MM.1S (cell line): Measurements from ENCODE around the gene SLC33A1.

Experiments used
- EZH2phosphoT487 ChIP-seq: fragments of 300-600 bp; sonication (generic); IDR thresholded peaks from 2 replicates; pipeline ENCODE4 v1.6.1; 2018; ENCODE audit warnings: antibody characterized with exemption, low read length
- TF ChIP-seq, protein P1 (sequence below): fragments of 300-600 bp; sonication (generic); IDR thresholded peaks from 2 replicates; pipeline ENCODE4 v1.5.1; 2016; ENCODE audit warnings: antibody characterized with exemption, low read length, mixed read lengths

DNA sequence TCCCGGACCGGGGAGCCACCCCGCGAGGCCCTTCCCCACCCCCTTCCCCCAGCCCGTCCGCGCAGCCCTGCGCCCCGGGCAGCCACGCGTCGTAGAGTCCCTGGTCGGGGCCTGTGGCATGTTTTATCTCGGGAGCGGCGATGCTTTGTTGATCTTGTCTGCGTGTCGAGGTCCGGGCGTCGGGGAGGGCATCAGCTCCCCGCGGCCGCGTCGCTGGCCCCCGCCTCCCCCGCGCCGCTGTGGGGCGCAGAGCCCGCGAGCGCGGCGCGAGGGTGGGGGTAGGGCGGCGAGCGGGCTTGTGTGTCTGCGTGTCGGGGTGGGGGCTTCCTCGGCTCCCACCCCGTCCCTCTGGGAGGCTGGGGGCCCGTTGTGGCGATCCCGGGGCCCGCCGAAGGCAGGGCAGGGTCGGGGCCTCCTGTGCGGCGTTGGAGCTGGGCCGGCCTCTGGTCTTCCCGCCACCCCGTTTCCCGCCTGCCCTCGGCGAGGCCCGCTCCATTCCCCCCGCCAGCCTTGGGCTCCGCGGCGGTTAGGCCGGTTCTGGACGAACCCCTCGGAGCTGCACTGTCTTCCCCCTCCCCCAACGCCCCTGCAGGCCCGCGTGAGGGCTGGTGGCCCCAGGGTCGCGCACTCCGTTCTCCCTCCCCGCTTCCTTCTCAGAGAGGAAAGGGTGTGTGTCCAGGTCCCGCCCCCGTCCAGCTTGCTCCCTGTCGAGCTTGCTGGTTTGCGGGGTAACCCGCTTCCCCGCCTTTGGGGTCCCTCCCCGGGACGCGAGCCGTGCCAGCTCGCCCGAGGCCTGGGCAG lies 16.9 kb upstream of the SLC33A1 start:
- TF ChIP-seq, protein P1, sequence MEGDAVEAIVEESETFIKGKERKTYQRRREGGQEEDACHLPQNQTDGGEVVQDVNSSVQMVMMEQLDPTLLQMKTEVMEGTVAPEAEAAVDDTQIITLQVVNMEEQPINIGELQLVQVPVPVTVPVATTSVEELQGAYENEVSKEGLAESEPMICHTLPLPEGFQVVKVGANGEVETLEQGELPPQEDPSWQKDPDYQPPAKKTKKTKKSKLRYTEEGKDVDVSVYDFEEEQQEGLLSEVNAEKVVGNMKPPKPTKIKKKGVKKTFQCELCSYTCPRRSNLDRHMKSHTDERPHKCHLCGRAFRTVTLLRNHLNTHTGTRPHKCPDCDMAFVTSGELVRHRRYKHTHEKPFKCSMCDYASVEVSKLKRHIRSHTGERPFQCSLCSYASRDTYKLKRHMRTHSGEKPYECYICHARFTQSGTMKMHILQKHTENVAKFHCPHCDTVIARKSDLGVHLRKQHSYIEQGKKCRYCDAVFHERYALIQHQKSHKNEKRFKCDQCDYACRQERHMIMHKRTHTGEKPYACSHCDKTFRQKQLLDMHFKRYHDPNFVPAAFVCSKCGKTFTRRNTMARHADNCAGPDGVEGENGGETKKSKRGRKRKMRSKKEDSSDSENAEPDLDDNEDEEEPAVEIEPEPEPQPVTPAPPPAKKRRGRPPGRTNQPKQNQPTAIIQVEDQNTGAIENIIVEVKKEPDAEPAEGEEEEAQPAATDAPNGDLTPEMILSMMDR, result no peak
- no peak for TF ChIP-seq EZH2phosphoT487
